Epithelial cell of proximal tubule (primary cell): ENCODE measurements around the gene YPEL3. TPM values are rescaled to one million over a fixed set of nuclear protein-coding genes. Genes with fewer than 3 reads are reported as not detected.

Experiments
- DNase-seq: peaks from one replicate; pipeline ENCODE4 v3.0.0-alpha.2; 2011; ENCODE audit warnings: low read depth
- H3K4me3 ChIP-seq: 2 replicates; pipeline ENCODE4 v1.5.1; 2011; ENCODE audit warnings: low read depth, mild to moderate bottlenecking, low read length
- total RNA-seq: library from RNA; depleted of rRNA; stranded (reverse); fragments of >200 nt; gene quantifications from 2 replicates; pipeline ENCODE4 v1.2.3, GENCODE V29; 2015
- TF ChIP-seq, protein P1 (sequence below): conservative IDR thresholded peaks from 2 replicates; pipeline ENCODE4 v1.5.1; 2012; ENCODE audit warnings: low read depth, mild to moderate bottlenecking, low read length

YPEL3 gene
- total RNA-seq, 1 donor from 2014 or later, result 41.3 TPM

DNA sequence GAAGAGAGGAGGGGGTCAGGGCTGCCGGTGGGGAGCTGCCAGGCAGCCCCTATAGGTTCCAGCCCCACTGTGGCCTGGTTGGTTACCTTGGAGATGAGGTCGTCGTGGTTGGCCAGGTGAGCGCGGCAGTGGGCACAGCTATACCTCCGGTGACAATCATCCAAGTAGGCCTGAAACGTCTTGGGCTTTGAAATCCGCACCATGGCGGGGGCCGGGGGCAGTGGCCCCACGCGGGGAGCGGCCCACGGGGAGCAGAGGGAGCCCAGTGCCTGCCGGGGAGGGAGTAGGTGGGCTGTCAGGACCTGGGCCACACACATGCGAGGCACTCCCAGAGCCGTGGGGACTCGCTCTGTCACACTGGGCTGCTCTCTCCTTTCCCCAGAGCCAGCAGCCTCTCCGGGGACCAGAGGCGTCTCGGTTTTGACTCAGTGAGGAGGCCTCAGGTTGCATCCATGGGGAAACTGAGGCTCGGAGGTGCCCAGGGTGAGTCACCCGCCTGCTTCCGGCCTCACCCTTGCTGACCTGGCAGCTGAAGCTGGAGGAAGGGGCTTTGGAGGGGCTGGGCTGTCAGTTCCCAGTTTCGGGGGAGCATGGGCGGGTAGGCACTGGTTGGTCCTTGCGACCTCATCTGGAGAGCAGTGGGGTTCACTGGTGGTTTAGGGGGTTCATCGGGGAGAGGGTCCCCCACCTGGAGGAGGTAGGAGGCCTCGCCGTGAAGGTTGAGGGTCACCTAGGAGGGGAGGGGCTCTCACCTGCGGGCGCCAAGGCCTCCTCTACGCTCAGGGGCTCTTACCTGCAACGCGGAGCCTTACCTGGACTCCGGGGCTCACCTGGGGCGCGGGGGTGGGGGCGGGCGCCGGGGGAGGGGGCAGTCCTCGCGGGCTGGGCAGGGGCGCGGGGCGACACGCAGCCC is 591 bp downstream of the YPEL3 start:
- TF ChIP-seq, protein P1, sequence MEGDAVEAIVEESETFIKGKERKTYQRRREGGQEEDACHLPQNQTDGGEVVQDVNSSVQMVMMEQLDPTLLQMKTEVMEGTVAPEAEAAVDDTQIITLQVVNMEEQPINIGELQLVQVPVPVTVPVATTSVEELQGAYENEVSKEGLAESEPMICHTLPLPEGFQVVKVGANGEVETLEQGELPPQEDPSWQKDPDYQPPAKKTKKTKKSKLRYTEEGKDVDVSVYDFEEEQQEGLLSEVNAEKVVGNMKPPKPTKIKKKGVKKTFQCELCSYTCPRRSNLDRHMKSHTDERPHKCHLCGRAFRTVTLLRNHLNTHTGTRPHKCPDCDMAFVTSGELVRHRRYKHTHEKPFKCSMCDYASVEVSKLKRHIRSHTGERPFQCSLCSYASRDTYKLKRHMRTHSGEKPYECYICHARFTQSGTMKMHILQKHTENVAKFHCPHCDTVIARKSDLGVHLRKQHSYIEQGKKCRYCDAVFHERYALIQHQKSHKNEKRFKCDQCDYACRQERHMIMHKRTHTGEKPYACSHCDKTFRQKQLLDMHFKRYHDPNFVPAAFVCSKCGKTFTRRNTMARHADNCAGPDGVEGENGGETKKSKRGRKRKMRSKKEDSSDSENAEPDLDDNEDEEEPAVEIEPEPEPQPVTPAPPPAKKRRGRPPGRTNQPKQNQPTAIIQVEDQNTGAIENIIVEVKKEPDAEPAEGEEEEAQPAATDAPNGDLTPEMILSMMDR, result no peak
- DNase-seq, result no peak
- H3K4me3 ChIP-seq, result peak overlapping the region; percentile 76

DNA sequence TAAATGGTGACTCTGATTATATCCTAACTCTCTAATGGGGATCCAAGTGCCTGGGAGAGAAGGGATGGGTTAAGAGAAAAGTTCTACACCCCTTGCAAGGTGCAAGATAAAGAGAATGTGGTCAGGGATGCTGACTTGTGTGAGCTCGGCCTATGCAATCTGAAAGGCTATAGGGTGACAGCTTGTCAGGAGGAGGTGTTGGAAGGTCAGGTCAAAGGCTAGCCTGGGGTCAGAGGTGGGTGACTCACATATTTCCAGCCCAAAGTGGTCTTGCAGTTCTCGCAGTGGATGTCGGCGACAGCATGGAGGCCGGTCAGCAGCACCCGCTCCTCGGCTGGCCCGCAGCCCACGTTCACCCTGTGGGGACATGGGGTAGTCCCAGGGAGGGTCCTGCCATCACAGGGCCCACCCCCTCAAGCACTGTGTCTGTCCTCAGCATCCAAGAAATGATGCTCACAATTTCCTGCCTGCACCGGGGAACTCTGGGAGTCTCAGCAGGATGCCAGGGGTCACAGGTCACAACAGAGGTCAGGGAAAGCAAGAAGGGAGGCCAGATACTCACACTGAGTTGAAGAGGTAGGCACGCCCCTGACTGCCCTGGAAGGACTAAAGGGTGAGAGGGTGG is 1.4 kb downstream of the YPEL3 start:
- DNase-seq, result no peak
- TF ChIP-seq, protein P1, result no peak
- peak overlapping the region; percentile 76 for H3K4me3 ChIP-seq

DNA sequence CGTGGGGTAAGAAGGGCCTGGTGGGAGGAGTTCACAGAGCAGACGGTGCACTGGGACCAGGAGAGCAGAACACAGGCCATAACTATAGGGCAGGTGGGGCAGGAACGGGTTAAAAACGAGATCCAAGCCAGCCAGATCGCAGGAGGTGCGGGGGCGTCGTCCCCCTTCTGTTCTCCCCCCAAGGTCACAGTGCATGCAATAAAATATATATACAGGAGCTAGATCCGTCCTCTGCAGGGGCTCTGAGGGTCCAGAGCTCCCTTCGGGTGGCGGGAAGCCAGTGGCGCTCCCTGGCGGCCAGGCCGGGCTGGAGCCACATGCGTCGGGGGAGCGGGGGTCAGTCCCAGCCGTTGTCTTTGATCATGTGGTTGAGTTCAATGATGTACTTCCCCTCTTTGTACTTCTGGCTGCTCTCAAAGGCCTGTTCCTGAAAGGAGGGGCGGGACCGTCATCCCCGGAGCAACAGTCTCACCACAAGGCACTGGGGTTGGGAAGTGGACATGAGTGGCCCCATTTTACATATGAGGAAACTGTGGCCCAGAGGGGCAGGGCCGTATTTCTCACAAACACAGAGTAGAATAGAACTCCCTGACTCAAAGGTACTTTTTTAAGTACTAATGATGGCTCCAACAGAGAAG is 3.5 kb downstream of the YPEL3 start:
- DNase-seq, result no peak
- TF ChIP-seq, protein P1, result peak; percentile 77

DNA sequence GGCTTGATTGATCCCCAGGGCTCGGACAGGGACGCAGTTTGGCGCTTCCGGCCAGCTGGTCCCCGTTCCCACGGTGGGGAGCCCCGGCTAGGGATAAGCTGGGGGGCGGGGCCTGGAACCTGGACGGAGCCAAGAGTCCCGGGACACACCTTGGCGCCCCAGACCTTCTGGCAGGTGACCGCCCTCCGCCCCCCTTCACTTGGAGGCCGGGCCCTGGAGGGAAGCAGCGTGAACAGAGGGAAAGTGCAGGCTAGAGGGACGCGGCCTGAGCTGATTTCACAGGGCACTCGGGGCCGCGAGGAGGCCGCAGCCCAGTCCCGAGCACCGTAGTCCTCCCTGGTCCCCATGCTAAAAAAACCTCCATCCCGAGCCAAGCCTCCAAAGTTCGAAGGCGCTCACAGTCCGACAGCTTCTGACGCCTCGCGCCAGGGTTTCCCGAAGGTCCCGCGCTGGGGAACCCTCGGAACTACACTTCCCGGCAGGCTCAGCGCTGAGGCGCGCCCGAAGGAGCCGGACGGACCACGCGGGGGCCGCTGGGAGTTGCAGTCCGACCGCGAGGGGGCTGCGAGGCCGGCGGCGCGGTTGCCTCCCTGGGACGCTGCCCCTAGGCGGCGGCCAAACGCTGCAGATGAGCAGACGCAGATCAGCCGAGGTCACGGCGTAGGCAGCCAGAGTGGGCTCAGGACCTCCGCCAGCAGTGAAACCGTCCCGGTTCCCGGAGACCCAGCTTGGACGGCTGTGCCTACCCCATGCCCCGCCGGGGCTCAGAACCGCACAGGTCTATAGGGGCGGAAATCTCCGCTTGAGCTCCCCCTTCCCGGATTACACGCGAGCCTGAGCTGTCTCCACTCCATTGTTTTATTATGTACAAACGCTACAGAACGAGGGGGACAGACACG is 4.3 kb downstream of the YPEL3 start, which contains the start of gene TBX6:
TBX6 (minus strand) TSS at position 451 of the 899 bp plus-strand sequence. CDS start 731 bp downstream, outside the sequence.
- DNase-seq, result no peak
- TF ChIP-seq, protein P1, result peak; percentile 62
- peak within 1 kb of the TSS; percentile 74 for H3K4me3 ChIP-seq

More for the DNA sequence above, 3.5 kb downstream of the YPEL3 start:
- peak overlapping the region; percentile 74 for H3K4me3 ChIP-seq

DNA sequence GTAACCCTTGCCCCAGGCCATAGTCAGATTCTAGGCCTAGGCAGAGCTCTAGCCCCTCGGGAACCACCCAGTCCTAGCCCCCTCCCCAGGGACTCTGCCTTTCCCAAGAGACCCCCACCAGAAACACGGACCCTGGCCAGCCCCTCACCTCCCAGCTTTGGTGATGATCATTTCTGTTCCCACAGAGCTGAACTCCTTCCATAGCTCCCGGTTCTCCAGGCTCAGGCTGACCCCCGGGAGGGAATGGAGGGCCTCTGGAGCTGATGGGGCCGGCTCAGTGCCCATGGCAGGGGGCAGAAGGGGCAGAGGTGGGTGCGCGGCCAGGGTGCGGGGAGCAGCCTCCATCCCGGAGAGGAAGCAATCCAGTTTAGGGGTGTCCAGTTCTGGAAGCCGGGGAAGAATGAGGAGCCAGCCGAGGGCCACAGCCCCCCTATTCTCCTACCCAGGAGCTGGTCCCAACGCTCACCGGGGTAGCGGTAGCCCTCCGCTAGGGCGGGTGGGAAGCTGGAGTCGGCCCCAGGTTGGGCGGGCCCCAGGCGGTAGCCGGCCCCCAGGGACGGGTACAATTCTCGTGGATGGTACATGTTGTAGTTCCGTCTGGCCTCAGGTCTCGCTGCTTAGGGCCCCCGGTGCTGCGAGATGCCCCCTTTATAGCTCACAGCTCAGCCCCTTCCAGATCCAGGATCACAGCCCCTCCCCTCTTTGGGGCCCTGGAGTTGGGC is 5.2 kb downstream of the YPEL3 start:
- TF ChIP-seq, protein P1, result no peak
- peak overlapping the region; percentile 74 for H3K4me3 ChIP-seq
- no peak for DNase-seq
